Thyroid gland (tissue), 4 donors: ENCODE data around the gene ERG.

Source experiments
- POLR2A ChIP-seq, 2 donors: fragments of 450-650 bp; IDR thresholded peaks; one replicate each; pipeline ENCODE4 v1.6.1; 2017; ENCODE audit warnings: antibody characterized with exemption in 2 of 2, mild to moderate bottlenecking in 2 of 2, moderate library complexity in 1 of 2
- TF ChIP-seq, protein P1 (sequence below), 6 experiments: fragments of 200-600 bp in 3 of 6; fragments of 450-650 bp in 3 of 6; sonication (generic) in 3 of 6; IDR thresholded peaks; one replicate each; pipeline ENCODE4 v1.5.1; 2016 to 2019; ENCODE audit warnings: antibody characterized with exemption in 6 of 6, mild to moderate bottlenecking in 2 of 6, inconsistent platforms in 1 of 6, moderate library complexity in 1 of 6

DNA sequence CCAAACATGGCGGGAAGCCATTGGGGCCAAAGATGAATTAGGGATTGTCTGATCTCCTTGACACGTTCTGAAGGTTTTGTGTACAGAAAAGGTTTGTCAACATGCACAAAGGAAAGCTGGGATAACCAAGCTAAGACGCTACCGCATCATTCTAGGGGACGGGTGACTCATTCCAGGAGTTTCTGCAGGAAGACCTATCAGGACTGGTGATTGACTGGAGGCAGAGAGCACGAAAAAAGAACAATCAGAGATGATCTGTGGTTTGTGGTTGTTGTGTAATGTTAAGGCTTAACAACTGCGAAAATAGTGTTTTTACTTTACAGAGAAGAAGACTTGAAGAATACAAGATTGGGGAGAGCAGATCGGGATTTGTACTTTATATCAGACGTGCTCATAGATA lies 22.2 kb upstream of the ERG start:
- TF ChIP-seq, protein P1, sequence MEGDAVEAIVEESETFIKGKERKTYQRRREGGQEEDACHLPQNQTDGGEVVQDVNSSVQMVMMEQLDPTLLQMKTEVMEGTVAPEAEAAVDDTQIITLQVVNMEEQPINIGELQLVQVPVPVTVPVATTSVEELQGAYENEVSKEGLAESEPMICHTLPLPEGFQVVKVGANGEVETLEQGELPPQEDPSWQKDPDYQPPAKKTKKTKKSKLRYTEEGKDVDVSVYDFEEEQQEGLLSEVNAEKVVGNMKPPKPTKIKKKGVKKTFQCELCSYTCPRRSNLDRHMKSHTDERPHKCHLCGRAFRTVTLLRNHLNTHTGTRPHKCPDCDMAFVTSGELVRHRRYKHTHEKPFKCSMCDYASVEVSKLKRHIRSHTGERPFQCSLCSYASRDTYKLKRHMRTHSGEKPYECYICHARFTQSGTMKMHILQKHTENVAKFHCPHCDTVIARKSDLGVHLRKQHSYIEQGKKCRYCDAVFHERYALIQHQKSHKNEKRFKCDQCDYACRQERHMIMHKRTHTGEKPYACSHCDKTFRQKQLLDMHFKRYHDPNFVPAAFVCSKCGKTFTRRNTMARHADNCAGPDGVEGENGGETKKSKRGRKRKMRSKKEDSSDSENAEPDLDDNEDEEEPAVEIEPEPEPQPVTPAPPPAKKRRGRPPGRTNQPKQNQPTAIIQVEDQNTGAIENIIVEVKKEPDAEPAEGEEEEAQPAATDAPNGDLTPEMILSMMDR (IDR thresholded peaks at IDR 0.05) = no peak
- TF ChIP-seq POLR2A (IDR thresholded peaks at IDR 0.05) = no peak
